MCF 10A (cell line): ENCODE measurements around the gene SWI5. TPM values are rescaled to one million over a fixed set of nuclear protein-coding genes. Genes with fewer than 3 reads are reported as not detected.

Experiments
- BruUV-seq: library from RNA; stranded (reverse); fragments of 400-500 nt; replicated peaks from 2 replicates; lab custom pipeline; 2021; lab: Mats Ljungman, UMichigan
- CTCF ChIA-PET: fragments of 300-600 bp; sonication (Branson Sonifier 250); formaldehyde crosslinking; extraction: SDS; loops from one replicate; lab custom pipeline; 2021; ENCODE audit warnings: antibody characterized with exemption, inconsistent platforms; lab: Yijun Ruan, JAX
- POLR2A ChIA-PET: fragments of 300-600, 350-650 bp; sonication (Branson Sonifier 250); formaldehyde crosslinking; extraction: SDS; loops from one replicate; lab custom pipeline; 2020; ENCODE audit warnings: antibody characterized with exemption, inconsistent platforms; lab: Yijun Ruan, JAX
- DNase-seq: peaks from one replicate; pipeline ENCODE4 v3.0.0-alpha.2; 2018; ENCODE audit not compliant: unreplicated experiment
- H3K27ac Mint-ChIP-seq: one replicate; pipeline ENCODE4 v1.8.0; 2022; ENCODE audit warnings: mild to moderate bottlenecking, low read depth, mixed read lengths; ENCODE audit not compliant: unreplicated experiment
- H3K27me3 Mint-ChIP-seq: one replicate; pipeline ENCODE4 v1.8.0; 2022; ENCODE audit warnings: mixed read lengths; ENCODE audit not compliant: insufficient read depth, unreplicated experiment
- H3K36me3 Mint-ChIP-seq: one replicate; pipeline ENCODE4 v1.8.0; 2022; ENCODE audit warnings: mild to moderate bottlenecking, moderate library complexity, mixed read lengths; ENCODE audit not compliant: insufficient read depth, unreplicated experiment
- H3K4me1 Mint-ChIP-seq: one replicate; pipeline ENCODE4 v1.8.0; 2022; ENCODE audit warnings: mixed read lengths; ENCODE audit not compliant: insufficient read depth, unreplicated experiment
- H3K4me3 Mint-ChIP-seq: one replicate; pipeline ENCODE4 v1.8.0; 2022; ENCODE audit warnings: mild to moderate bottlenecking, moderate library complexity, mixed read lengths; ENCODE audit not compliant: unreplicated experiment
- H3K9me3 Mint-ChIP-seq: one replicate; pipeline ENCODE4 v1.8.0; 2022; ENCODE audit warnings: mixed read lengths; ENCODE audit not compliant: unreplicated experiment
- CTCF ChIP-seq: fragments of 200-600 bp; IDR thresholded peaks from one replicate; pipeline ENCODE4 v1.8.0; 2022; ENCODE audit warnings: antibody characterized with exemption, mild to moderate bottlenecking; ENCODE audit not compliant: unreplicated experiment
- intact Hi-C: fragments of 100-400 bp; cut with micrococcal nuclease; formaldehyde crosslinking; loops from 2 replicates; pipeline ENCODE4 v1.14.1; 2022
- total RNA-seq: library from RNA; stranded (reverse); gene quantifications from 2 replicates; pipeline ENCODE4 v1.2.3, GENCODE V29; 2022

SWI5 gene
- total RNA-seq, 1 experiment from 2014 or later = 27.7 TPM

GRCh38 chr9:128232528-128233428, 43.3 kb upstream of the SWI5 start:
- POLR2A ChIA-PET = interaction anchor here (0.8 kb wide), 1 partner anchor 18 kb away, joined by 3 read pairs; no protein-coding TSS in a partner anchor
- intact Hi-C loops = no loop called here

GRCh38 chr9:128233817-128234406, 42.2 kb upstream of the SWI5 start:
- H3K4me3 Mint-ChIP-seq = no peak overlapping the region
- H3K27ac Mint-ChIP-seq = no peak overlapping the region
- no peaks in the 10 kb centered on the region for H3K9me3 Mint-ChIP-seq
- H3K36me3 Mint-ChIP-seq = no peaks in the 10 kb centered on the region
- BruUV-seq = no TSS peak
- DNase-seq = no peak
- H3K4me1 Mint-ChIP-seq = no peaks in the 10 kb centered on the region
- peaks cover 17% of the 10 kb centered on the region for H3K27me3 Mint-ChIP-seq
- ChIA-PET POLR2A (interaction anchor here (0.8 kb wide), 1 partner anchor 16 kb away, joined by 3 read pairs; no protein-coding TSS in a partner anchor), CTCF (no interaction called here)
- TF ChIP-seq CTCF = no peak
- intact Hi-C loops = no loop called here

More at GRCh38 chr9:128232528-128233428, 43.3 kb upstream of the SWI5 start:
- TF ChIP-seq CTCF = no peak
- H3K27me3 Mint-ChIP-seq = peaks cover 12% of the 10 kb centered on the region
- H3K4me1 Mint-ChIP-seq = no peaks in the 10 kb centered on the region
- CTCF ChIA-PET = no interaction called here
- DNase-seq = no peak
- no peaks in the 10 kb centered on the region for H3K36me3 Mint-ChIP-seq
- no peak overlapping the region for H3K4me3 Mint-ChIP-seq
- BruUV-seq = no TSS peak
- no peaks in the 10 kb centered on the region for H3K9me3 Mint-ChIP-seq
- H3K27ac Mint-ChIP-seq = no peak overlapping the region

GRCh38 chr9:128242124-128242523, 34.0 kb upstream of the SWI5 start:
- Mint-ChIP-seq H3K4me1 (no peaks in the 10 kb centered on the region), H3K9me3 (no peaks in the 10 kb centered on the region), H3K4me3 (no peak overlapping the region), H3K27me3 (peaks cover 10% of the 10 kb centered on the region), H3K36me3 (no peaks in the 10 kb centered on the region), H3K27ac (no peak overlapping the region)
- no peak for TF ChIP-seq CTCF
- DNase-seq = no peak
- POLR2A ChIA-PET = interaction anchor here (0.5 to 1.3 kb wide), 2 partner anchors 13 to 81 kb away, joined by 3 to 4 read pairs; no protein-coding TSS in a partner anchor
- BruUV-seq = no TSS peak
- intact Hi-C loops = no loop called here
- CTCF ChIA-PET = no interaction called here

- H3K4me3 Mint-ChIP-seq = no peak overlapping the region
- DNase-seq = no peak
- ChIA-PET CTCF (no interaction called here), POLR2A (no interaction called here)
- no peak overlapping the region for H3K27ac Mint-ChIP-seq
- no peaks in the 10 kb centered on the region for H3K4me1 Mint-ChIP-seq
- no peak for TF ChIP-seq CTCF
- H3K36me3 Mint-ChIP-seq = no peaks in the 10 kb centered on the region
- peaks cover 10% of the 10 kb centered on the region for H3K27me3 Mint-ChIP-seq
- intact Hi-C loops = no loop called here
- no peaks in the 10 kb centered on the region for H3K9me3 Mint-ChIP-seq
- BruUV-seq = no TSS peak
Observed at GRCh38 chr9:128242828-128243214, 33.3 kb upstream of the SWI5 start.
